KOPT-K1 (cell line): ENCODE data around the gene TMEM167A.

Source experiments
- H3K27ac ChIP-seq: fragments of 200-600 bp; sonication (generic); 2 replicates; pipeline ENCODE4 v1.5.1; 2016; ENCODE audit warnings: antibody characterized with exemption, mild to moderate bottlenecking, low read depth, low read length; ENCODE audit not compliant: poor library complexity, severe bottlenecking
- H3K36me3 ChIP-seq: fragments of 200-600 bp; sonication (generic); 2 replicates; pipeline ENCODE4 v1.5.1; 2017; ENCODE audit warnings: antibody characterized with exemption, mild to moderate bottlenecking, low read length, moderate library complexity; ENCODE audit not compliant: insufficient read depth
- H3K9me3 ChIP-seq: fragments of 200-600 bp; sonication (generic); 2 replicates; pipeline ENCODE4 v1.5.1; 2017; ENCODE audit warnings: antibody characterized with exemption, low read length, mild to moderate bottlenecking; ENCODE audit not compliant: insufficient read depth, poor library complexity, severe bottlenecking

The TMEM167A gene

DNA sequence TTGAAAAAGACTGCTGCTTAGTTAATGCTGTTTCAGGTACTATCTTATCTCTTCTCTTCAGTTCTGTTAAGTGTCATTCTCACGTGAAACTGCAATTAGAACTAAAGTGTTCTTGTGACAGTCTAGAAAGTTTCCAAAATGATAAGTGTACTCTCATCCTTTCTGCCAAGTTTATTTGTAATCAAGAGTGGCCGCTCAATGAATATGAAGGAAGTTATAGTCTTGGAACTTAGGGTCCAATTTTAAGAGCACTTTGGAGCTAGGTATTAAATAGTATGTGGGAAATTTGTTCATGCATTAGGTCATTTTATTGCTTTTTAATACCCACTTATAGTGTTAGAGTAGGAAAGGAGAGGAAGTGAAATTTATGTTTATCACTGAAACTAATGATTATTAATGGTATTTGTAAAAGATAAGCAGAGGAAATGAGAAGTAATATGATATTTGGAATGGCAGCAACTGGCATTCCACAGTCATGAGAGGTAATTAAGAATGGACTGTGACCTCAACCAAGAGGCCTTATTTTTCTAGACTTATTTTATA lies 20.6 kb upstream of the TMEM167A start:
- H3K9me3 ChIP-seq = peaks cover 27% of the 10 kb centered on the region
- H3K27ac ChIP-seq = no peak overlapping the region
- no peaks in the 10 kb centered on the region for H3K36me3 ChIP-seq

DNA sequence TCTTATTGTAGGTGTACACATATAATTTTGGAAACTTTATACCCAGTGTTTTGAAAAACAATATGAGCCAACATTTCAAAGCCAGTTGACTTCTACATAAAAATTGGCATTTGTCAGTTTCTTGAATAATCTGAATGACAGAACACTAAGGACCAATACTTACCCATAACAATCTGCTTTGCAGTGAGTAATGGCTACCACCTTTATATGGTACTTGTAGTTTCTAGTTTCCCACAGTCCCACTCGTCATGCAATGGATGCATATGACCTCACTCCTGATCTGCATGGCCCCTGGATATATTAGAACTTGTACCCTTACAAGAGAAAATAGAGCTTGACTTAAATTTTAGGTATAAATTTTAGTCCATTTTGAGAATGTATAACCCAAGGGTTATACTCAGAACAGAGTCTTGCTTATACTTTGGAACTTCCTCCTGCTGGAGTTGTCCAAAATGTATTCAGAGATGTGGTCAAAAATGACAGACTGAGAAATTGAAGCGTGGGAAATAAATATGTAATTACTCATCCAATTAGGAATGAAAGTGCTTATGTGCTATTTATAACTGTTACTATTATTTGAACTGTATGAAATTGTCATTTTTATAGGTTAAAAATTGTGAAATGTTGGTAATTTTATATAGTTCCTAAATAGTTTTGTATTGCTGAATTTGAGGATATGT lies 19.6 kb upstream of the TMEM167A start:
- Histone ChIP-seq H3K36me3 (no peaks in the 10 kb centered on the region), H3K27ac (no peak overlapping the region), H3K9me3 (peaks cover 29% of the 10 kb centered on the region)

DNA sequence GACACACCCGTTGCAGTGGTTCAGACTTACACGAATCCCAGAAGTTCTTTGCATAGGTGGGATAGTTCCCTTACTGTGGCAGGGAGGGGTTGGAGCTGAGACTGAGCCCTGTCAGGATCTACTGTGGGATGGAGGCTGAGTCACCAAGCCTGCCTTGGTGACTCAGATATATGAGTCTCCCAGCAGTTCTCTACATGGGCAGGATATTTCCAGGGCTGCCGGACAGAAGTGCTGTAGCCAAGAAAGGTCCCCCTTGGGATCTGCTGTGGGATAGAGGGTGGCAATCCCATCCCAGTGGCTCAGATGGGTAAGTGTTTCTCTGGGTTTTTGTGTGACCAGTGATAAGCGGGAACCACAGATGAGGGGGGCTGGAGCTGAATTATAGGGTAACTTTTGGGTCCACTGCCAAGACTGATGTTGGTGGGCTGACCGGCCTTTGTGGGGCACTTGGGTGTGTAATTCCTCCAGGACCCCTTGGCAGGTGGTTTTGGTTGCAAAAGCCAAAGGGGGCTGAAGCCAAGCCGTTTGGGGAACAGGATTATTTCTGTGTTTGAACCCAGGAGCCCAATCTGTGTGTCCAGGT lies 18.9 kb upstream of the TMEM167A start:
- Histone ChIP-seq H3K27ac (no peak overlapping the region), H3K9me3 (peaks cover 29% of the 10 kb centered on the region), H3K36me3 (no peaks in the 10 kb centered on the region)

- Histone ChIP-seq H3K9me3 (peaks cover 32% of the 10 kb centered on the region), H3K27ac (no peak overlapping the region), H3K36me3 (no peaks in the 10 kb centered on the region)
Measured at GRCh38 chr5:83095163-83095956, 18.2 kb upstream of the TMEM167A start.

DNA sequence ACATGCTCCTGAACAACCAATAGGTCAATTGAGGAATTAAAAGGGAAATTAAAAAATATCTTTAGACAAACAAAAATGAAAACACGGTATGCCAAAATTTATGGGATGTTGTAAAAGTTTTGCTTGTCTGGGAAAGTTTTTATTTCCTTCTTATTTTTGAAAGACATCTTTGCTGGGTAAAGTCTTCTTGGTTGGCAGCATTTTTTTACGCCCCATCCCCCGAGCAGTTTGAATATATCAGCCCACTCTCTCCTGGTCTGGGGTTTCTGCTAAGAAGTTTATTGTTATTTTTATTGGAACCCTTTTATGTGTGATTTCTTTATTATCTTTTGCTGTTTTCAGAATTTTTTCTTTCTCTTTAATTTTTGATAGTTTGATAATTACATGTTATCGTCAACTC lies 16.5 kb upstream of the TMEM167A start:
- Histone ChIP-seq H3K9me3 (peaks cover 39% of the 10 kb centered on the region), H3K36me3 (no peaks in the 10 kb centered on the region)

GRCh38 chr5:83092619-83093018 lies 15.4 kb upstream of the TMEM167A start:
- no peaks in the 10 kb centered on the region for H3K36me3 ChIP-seq
- H3K9me3 ChIP-seq = peaks cover 39% of the 10 kb centered on the region
- H3K27ac ChIP-seq = no peak overlapping the region

More for the DNA sequence above, 16.5 kb upstream of the TMEM167A start:
- no peak overlapping the region for H3K27ac ChIP-seq

- no peak overlapping the region for H3K27ac ChIP-seq
- peaks cover 36% of the 10 kb centered on the region for H3K9me3 ChIP-seq
- no peaks in the 10 kb centered on the region for H3K36me3 ChIP-seq
Measured at GRCh38 chr5:83090169-83090568, 13.0 kb upstream of the TMEM167A start.

DNA sequence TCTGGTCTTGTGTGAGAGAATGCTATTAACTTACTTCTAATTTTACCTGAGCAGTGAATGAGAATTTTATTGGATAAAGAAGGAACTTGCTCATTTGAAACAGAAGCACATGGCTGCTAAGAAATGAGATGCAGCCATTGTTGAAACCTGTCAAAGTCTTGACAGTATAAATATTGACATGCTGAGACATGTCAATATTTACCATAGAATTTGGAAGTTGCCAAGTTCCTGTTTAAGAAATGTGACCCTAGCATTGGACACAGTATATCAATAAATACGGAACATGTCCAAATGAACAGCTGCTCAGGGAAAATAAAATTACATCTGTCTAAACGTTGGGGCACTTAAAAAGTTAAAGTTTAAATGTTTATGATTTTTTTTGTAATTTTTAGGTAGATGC lies 7.9 kb upstream of the TMEM167A start:
- Histone ChIP-seq H3K27ac (no peak overlapping the region), H3K36me3 (no peaks in the 10 kb centered on the region), H3K9me3 (peaks cover 5% of the 10 kb centered on the region)

DNA sequence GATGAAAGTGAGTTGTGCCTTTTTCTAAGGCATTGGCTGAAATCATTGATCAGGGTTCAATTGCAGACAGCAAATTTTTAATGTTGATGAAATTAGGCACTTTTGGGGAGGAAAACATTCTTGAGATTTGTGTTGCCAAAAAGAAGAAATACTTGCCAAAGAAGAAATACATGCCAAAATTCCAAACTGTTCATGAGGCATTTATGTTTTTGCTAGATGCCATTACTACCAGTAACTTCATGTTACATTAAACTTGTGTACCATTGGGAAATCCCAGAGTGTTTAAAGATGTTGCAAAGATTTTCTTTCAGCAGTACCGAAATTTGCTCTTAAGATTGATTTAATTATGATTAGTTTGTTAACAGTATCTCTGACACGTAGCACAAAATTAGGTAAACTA lies 7.1 kb upstream of the TMEM167A start:
- no peaks in the 10 kb centered on the region for H3K36me3 ChIP-seq
- H3K9me3 ChIP-seq = no peaks in the 10 kb centered on the region
- H3K27ac ChIP-seq = no peak overlapping the region

DNA sequence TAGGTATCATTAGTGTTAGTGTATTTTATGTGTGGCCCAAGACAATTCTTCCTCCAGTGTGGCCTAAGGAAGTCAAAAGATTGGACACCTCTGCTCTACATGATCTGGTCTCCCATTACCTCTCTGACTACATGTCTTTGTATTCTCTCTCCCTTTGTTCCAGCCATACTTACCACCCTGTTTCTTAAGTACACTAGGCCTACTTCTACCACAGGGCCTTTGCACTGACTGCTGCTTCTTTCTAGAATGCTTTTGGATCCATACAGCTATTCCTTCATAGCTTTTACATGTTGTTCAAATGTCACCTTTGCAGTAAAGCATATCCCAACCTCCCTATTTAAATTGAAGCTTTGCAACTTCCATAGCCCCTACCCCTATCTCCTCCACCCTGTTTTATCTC lies 5.6 kb upstream of the TMEM167A start:
- Histone ChIP-seq H3K9me3 (no peaks in the 10 kb centered on the region), H3K36me3 (no peaks in the 10 kb centered on the region), H3K27ac (no peak overlapping the region)

DNA sequence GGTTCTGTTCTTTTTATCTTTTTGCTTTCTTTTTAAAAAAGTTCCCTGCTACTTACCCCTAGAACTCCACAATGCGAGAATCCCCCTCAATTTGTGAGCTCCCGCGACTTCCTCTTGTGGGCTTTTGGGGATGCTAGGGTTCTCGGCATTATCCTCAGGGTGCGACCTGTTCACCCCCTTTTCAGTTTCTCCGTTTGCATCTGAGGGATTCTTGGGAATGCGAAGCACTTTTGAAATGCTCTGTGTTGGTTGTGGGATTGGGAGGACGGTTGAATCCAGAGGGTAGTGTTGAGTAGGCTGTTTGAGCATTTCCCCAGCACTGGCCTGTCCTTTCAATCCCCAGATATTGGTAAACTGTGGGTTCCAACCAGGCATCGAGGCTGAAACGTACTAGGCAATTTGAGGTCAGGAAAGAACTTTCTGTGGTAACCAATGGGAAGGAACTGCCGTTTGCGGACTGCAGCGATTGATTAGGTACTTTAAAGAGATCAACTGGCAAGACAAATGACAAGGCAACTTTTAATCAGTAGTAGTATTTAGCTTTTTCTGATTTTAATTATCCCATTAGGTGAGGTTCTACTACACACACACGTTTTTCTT lies 568 bp upstream of the TMEM167A start:
- Histone ChIP-seq H3K9me3 (no peaks in the 10 kb centered on the region), H3K36me3 (peaks cover 25% of the 10 kb centered on the region), H3K27ac (peak overlapping the region; percentile 88)

- Histone ChIP-seq H3K9me3 (no peaks in the 10 kb centered on the region), H3K36me3 (peaks cover 42% of the 10 kb centered on the region), H3K27ac (no peak overlapping the region)
Measured at GRCh38 chr5:83072966-83073365, 4.2 kb downstream of the TMEM167A start.

GRCh38 chr5:83071286-83072051 lies 5.7 kb downstream of the TMEM167A start:
- H3K36me3 ChIP-seq = peaks cover 42% of the 10 kb centered on the region

GRCh38 chr5:83069096-83069799 lies 7.9 kb downstream of the TMEM167A start:
- Histone ChIP-seq H3K36me3 (peaks cover 41% of the 10 kb centered on the region), H3K27ac (no peak overlapping the region), H3K9me3 (no peaks in the 10 kb centered on the region)

More at GRCh38 chr5:83071286-83072051, 5.7 kb downstream of the TMEM167A start:
- Histone ChIP-seq H3K9me3 (no peaks in the 10 kb centered on the region), H3K27ac (no peak overlapping the region)
